Activated naive CD4-positive, alpha-beta T cell treated with anti-CD3 and anti-CD28 coated beads, Interleukin-2, amount 10 ng/mL, durations not matched to agents 7 days and 5 days (primary cell): ENCODE results near the gene INTS3.

Source experiments
- CTCF ChIA-PET: fragments of 350-600 bp; sonication (Branson Sonifier 250); formaldehyde crosslinking; loops from one replicate; lab custom pipeline; 2021; ENCODE audit warnings: antibody characterized with exemption; lab: Charles Lee
- DNase-seq: peaks from one replicate; pipeline ENCODE4 v3.0.0-alpha.2; 2020
- H3K27ac Mint-ChIP-seq: one replicate; pipeline ENCODE4 v1.8.0; 2021; ENCODE audit warnings: mild to moderate bottlenecking, moderate library complexity, mixed read lengths
- H3K27me3 Mint-ChIP-seq: one replicate; pipeline ENCODE4 v1.8.0; 2021; ENCODE audit warnings: mild to moderate bottlenecking, mixed read lengths
- H3K36me3 Mint-ChIP-seq: one replicate; pipeline ENCODE4 v1.8.0; 2021; ENCODE audit warnings: mixed read lengths
- H3K4me1 Mint-ChIP-seq: one replicate; pipeline ENCODE4 v1.8.0; 2021; ENCODE audit warnings: mixed read lengths
- H3K4me3 Mint-ChIP-seq: one replicate; pipeline ENCODE4 v1.8.0; 2021; ENCODE audit warnings: mild to moderate bottlenecking, moderate library complexity, mixed read lengths
- H3K9me3 Mint-ChIP-seq: one replicate; pipeline ENCODE4 v1.8.0; 2021; ENCODE audit warnings: mixed read lengths

Gene INTS3

GRCh38 chr1:153773096-153773921, 45.5 kb downstream of the INTS3 start:
- Mint-ChIP-seq H3K36me3 (peaks cover 31% of the 10 kb centered on the region), H3K4me3 (no peak overlapping the region), H3K9me3 (no peaks in the 10 kb centered on the region), H3K4me1 (peaks cover 36% of the 10 kb centered on the region), H3K27me3 (peaks cover 6% of the 10 kb centered on the region), H3K27ac (peak overlapping the region; percentile 42)
- no peak for DNase-seq
- CTCF ChIA-PET, result interaction anchor here (0.9 to 1.4 kb wide), 4 partner anchors 30 to 213 kb away, joined by 3 read pairs; partner anchors contain the start of gene RAB13

GRCh38 chr1:153774026-153774595, 46.3 kb downstream of the INTS3 start:
- H3K27ac Mint-ChIP-seq, result peak overlapping the region; percentile 42
- peaks cover 6% of the 10 kb centered on the region for H3K27me3 Mint-ChIP-seq
- H3K4me3 Mint-ChIP-seq, result peak overlapping the region; percentile 79
- DNase-seq, result no peak
- H3K9me3 Mint-ChIP-seq, result no peaks in the 10 kb centered on the region
- CTCF ChIA-PET, result interaction anchor here (0.9 to 2.1 kb wide), 3 partner anchors 29 to 213 kb away, joined by 3 to 10 read pairs (median 3); partner anchors contain the start of gene RAB13
- peaks cover 36% of the 10 kb centered on the region for H3K4me1 Mint-ChIP-seq
- peaks cover 24% of the 10 kb centered on the region for H3K36me3 Mint-ChIP-seq

GRCh38 chr1:153774780-153775457, 47.1 kb downstream of the INTS3 start, which contains the start of gene SLC27A3:
Gene SLC27A3 (plus strand): TSS chr1:153775407. CDS start chr1:153775498, 91 bp downstream.
- H3K4me1 Mint-ChIP-seq, result peaks cover 36% of the 10 kb centered on the region
- DNase-seq, result no peak
- H3K36me3 Mint-ChIP-seq, result peaks cover 18% of the 10 kb centered on the region
- H3K27ac Mint-ChIP-seq, result peak within 1 kb of the TSS; percentile 89
- CTCF ChIA-PET, result interaction anchor here (0.8 to 2.1 kb wide), 3 partner anchors 22 to 212 kb away, joined by 3 to 10 read pairs (median 3); partner anchors contain the start of gene RAB13
- peaks cover 6% of the 10 kb centered on the region for H3K27me3 Mint-ChIP-seq
- H3K4me3 Mint-ChIP-seq, result peak within 1 kb of the TSS; percentile 79
- no peaks in the 10 kb centered on the region for H3K9me3 Mint-ChIP-seq

- DNase-seq, result peak; percentile 76
- Mint-ChIP-seq H3K4me3 (peak overlapping the region; percentile 79), H3K27me3 (peaks cover 11% of the 10 kb centered on the region), H3K36me3 (peaks cover 18% of the 10 kb centered on the region), H3K27ac (peak overlapping the region; percentile 89), H3K4me1 (peaks cover 36% of the 10 kb centered on the region), H3K9me3 (no peaks in the 10 kb centered on the region)
- CTCF ChIA-PET, result interaction anchor here (0.8 to 2.1 kb wide), 3 partner anchors 21 to 211 kb away, joined by 3 to 10 read pairs (median 3); partner anchors contain the start of gene RAB13
Observed at GRCh38 chr1:153775458-153776327, 47.8 kb downstream of the INTS3 start.

GRCh38 chr1:153776352-153776751, 48.5 kb downstream of the INTS3 start:
- DNase-seq, result no peak
- peaks cover 11% of the 10 kb centered on the region for H3K27me3 Mint-ChIP-seq
- peak overlapping the region; percentile 79 for H3K4me3 Mint-ChIP-seq
- H3K36me3 Mint-ChIP-seq, result peaks cover 15% of the 10 kb centered on the region
- peak overlapping the region; percentile 22 for H3K27ac Mint-ChIP-seq
- H3K9me3 Mint-ChIP-seq, result no peaks in the 10 kb centered on the region
- H3K4me1 Mint-ChIP-seq, result peaks cover 36% of the 10 kb centered on the region
- CTCF ChIA-PET, result interaction anchor here (2.1 kb wide), 1 partner anchor 210 kb away, joined by 10 read pairs; the partner anchor contains the start of gene RAB13

- H3K4me3 Mint-ChIP-seq, result peak overlapping the region; percentile 79
- H3K36me3 Mint-ChIP-seq, result peaks cover 15% of the 10 kb centered on the region
- H3K27ac Mint-ChIP-seq, result peak overlapping the region; percentile 22
- H3K27me3 Mint-ChIP-seq, result peaks cover 11% of the 10 kb centered on the region
- H3K9me3 Mint-ChIP-seq, result no peaks in the 10 kb centered on the region
- no peak for DNase-seq
- CTCF ChIA-PET, result no interaction called here
- peaks cover 36% of the 10 kb centered on the region for H3K4me1 Mint-ChIP-seq
Observed at GRCh38 chr1:153776845-153777370, 49.1 kb downstream of the INTS3 start.

GRCh38 chr1:153777648-153778047, 49.8 kb downstream of the INTS3 start:
- no peak for DNase-seq
- CTCF ChIA-PET, result no interaction called here
- Mint-ChIP-seq H3K4me3 (no peak overlapping the region), H3K27me3 (peaks cover 11% of the 10 kb centered on the region), H3K9me3 (no peaks in the 10 kb centered on the region), H3K36me3 (peaks cover 11% of the 10 kb centered on the region), H3K27ac (peak overlapping the region; percentile 47), H3K4me1 (peaks cover 38% of the 10 kb centered on the region)

- Mint-ChIP-seq H3K4me1 (peaks cover 41% of the 10 kb centered on the region), H3K27me3 (peaks cover 11% of the 10 kb centered on the region), H3K4me3 (no peak overlapping the region), H3K9me3 (no peaks in the 10 kb centered on the region), H3K27ac (no peak overlapping the region), H3K36me3 (peaks cover 7% of the 10 kb centered on the region)
- CTCF ChIA-PET, result no interaction called here
- no peak for DNase-seq
Observed at GRCh38 chr1:153778051-153778823, 50.4 kb downstream of the INTS3 start.

- H3K27me3 Mint-ChIP-seq, result peaks cover 11% of the 10 kb centered on the region
- no peak overlapping the region for H3K27ac Mint-ChIP-seq
- no peak for DNase-seq
- no peak overlapping the region for H3K4me3 Mint-ChIP-seq
- CTCF ChIA-PET, result no interaction called here
- H3K9me3 Mint-ChIP-seq, result no peaks in the 10 kb centered on the region
- H3K4me1 Mint-ChIP-seq, result peaks cover 38% of the 10 kb centered on the region
- H3K36me3 Mint-ChIP-seq, result peaks cover 2% of the 10 kb centered on the region
Observed at GRCh38 chr1:153778824-153779519, 51.1 kb downstream of the INTS3 start.

GRCh38 chr1:153779781-153780541, 52.1 kb downstream of the INTS3 start:
- no peak overlapping the region for H3K4me3 Mint-ChIP-seq
- CTCF ChIA-PET, result interaction anchor here (1.9 kb wide), 1 partner anchor 206 kb away, joined by 4 read pairs; the partner anchor contains the start of gene RAB13
- H3K4me1 Mint-ChIP-seq, result peaks cover 28% of the 10 kb centered on the region
- DNase-seq, result no peak
- H3K27ac Mint-ChIP-seq, result no peak overlapping the region
- H3K36me3 Mint-ChIP-seq, result no peaks in the 10 kb centered on the region
- peaks cover 11% of the 10 kb centered on the region for H3K27me3 Mint-ChIP-seq
- H3K9me3 Mint-ChIP-seq, result no peaks in the 10 kb centered on the region

- Mint-ChIP-seq H3K9me3 (no peaks in the 10 kb centered on the region), H3K36me3 (no peaks in the 10 kb centered on the region), H3K4me3 (no peak overlapping the region), H3K27me3 (peaks cover 11% of the 10 kb centered on the region), H3K27ac (no peak overlapping the region), H3K4me1 (peaks cover 27% of the 10 kb centered on the region)
- CTCF ChIA-PET, result interaction anchor here (0.9 to 1.9 kb wide), 2 partner anchors 139 to 206 kb away, joined by 3 to 4 read pairs; partner anchors contain the start of gene RAB13
- no peak for DNase-seq
Observed at GRCh38 chr1:153780551-153780950, 52.7 kb downstream of the INTS3 start.
